MM.1S (cell line): Measurements from ENCODE around the gene ARHGAP31.

Experiments used
- EZH2 ChIP-seq: fragments of 300-600 bp; sonication (generic); optimal IDR thresholded peaks from 2 replicates; pipeline ENCODE3; 2017; ENCODE audit warnings: low read depth, mild to moderate bottlenecking, antibody characterized with exemption, low read length, mixed read lengths
- TF ChIP-seq, protein P1 (sequence below): fragments of 300-600 bp; sonication (generic); IDR thresholded peaks from 2 replicates; pipeline ENCODE4 v1.5.1; 2016; ENCODE audit warnings: antibody characterized with exemption, low read length, mixed read lengths

DNA sequence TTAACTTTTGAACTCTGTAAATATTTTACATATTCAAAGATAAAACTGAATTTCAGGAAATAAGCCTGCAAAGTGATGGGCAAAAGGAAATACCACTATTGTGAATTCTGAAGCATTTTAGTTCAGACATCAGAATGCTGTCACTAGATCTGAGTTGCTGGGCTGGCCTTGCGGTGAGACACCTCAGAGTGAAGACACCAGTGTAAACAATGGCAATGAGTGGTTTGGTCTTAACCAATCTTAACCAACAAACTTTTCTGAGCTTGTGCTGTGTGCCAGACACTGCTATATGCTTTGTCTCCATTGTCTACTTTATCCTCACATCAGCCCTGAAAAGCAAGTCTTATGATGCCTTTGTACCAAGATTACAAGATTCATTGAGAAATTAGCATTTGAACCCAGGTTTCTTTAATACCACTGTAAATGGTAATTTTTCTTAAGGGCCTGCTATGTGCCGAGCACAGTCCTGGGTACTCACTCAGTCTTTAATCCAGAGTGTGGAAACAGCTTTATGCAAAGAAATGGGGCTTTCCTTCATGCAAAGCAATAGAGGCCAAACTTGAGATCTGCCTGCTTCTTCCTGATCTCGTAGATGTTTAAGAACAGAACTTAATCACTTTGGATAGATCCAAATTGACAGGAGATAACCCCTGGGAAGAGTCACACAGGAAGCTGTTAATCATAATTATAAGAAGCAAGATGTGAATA, 114.2 kb downstream of the ARHGAP31 start:
- TF ChIP-seq, protein P1, sequence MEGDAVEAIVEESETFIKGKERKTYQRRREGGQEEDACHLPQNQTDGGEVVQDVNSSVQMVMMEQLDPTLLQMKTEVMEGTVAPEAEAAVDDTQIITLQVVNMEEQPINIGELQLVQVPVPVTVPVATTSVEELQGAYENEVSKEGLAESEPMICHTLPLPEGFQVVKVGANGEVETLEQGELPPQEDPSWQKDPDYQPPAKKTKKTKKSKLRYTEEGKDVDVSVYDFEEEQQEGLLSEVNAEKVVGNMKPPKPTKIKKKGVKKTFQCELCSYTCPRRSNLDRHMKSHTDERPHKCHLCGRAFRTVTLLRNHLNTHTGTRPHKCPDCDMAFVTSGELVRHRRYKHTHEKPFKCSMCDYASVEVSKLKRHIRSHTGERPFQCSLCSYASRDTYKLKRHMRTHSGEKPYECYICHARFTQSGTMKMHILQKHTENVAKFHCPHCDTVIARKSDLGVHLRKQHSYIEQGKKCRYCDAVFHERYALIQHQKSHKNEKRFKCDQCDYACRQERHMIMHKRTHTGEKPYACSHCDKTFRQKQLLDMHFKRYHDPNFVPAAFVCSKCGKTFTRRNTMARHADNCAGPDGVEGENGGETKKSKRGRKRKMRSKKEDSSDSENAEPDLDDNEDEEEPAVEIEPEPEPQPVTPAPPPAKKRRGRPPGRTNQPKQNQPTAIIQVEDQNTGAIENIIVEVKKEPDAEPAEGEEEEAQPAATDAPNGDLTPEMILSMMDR: no peak
- no peak for TF ChIP-seq EZH2
